Transverse colon (tissue), 4 donors: ENCODE data around the gene SEPTIN8.

Experiments used
- EP300 ChIP-seq: sonication (generic); formaldehyde crosslinking; IDR thresholded peaks from one replicate; pipeline ENCODE4 v1.6.1; 2017; ENCODE audit warnings: antibody characterized with exemption, low read depth
- POLR2A ChIP-seq: fragments of 450-650 bp; IDR thresholded peaks from one replicate; pipeline ENCODE4 v1.6.1; 2016; ENCODE audit warnings: antibody characterized with exemption, mild to moderate bottlenecking, moderate library complexity
- POLR2AphosphoS5 ChIP-seq, 3 donors: sonication (generic); formaldehyde crosslinking; IDR thresholded peaks; one replicate each; pipeline ENCODE4 v1.6.1; 2016; ENCODE audit warnings: antibody characterized with exemption in 3 of 3
- TF ChIP-seq, protein P1 (sequence below), 5 experiments: fragments of 200-600 bp in 3 of 5; fragments of 450-650 bp in 2 of 5; sonication (generic) in 3 of 5; IDR thresholded peaks; 1 replicate in 2 of 5; 2 replicates in 3 of 5; pipeline ENCODE4 v1.5.1; 2016 to 2017; ENCODE audit warnings: antibody characterized with exemption in 5 of 5, inconsistent platforms in 3 of 5, mild to moderate bottlenecking in 2 of 5, moderate library complexity in 1 of 5

DNA sequence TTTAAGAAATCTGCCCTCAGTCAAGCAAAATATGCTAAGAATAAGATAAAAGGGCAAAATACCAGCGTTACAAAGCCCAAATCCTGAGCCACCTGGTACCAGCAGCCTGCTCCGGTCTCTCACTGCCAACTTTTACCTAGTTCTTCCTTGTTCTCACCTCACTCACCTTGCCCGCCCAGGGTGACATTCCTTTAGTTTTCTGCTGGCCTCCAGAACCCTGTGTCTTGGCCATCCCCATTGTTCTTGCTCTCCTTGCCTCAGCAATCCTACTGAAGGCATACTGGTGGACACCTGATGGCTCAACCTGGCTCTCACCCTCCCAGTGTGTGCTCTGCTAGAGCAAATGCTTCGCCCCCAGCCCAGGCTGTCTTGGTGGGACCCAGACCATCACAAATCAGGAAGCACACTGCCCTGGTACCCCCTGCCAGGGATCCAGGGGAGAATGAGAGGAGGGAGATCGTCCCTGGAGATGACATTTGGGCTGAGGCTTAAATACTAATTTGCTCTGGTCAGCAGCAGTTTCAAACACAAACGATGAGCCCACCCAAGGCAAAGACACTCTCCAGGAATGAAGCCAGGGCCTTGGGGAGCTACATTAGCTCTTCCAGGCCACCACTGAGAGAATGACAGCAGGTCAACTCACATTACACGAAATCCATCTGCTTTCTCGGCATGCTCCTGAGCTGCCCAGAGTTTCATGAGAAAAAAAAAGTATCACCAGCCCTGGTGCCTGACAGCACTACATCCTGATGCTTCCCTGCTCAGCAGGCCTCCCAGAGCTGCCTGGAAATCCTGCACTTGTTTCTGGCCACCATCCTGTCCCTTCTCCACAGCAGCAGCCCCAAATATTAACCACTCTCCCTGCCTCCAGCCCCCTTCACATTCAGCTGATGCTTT, 12.2 kb upstream of the SEPTIN8 start:
- TF ChIP-seq, protein P1, sequence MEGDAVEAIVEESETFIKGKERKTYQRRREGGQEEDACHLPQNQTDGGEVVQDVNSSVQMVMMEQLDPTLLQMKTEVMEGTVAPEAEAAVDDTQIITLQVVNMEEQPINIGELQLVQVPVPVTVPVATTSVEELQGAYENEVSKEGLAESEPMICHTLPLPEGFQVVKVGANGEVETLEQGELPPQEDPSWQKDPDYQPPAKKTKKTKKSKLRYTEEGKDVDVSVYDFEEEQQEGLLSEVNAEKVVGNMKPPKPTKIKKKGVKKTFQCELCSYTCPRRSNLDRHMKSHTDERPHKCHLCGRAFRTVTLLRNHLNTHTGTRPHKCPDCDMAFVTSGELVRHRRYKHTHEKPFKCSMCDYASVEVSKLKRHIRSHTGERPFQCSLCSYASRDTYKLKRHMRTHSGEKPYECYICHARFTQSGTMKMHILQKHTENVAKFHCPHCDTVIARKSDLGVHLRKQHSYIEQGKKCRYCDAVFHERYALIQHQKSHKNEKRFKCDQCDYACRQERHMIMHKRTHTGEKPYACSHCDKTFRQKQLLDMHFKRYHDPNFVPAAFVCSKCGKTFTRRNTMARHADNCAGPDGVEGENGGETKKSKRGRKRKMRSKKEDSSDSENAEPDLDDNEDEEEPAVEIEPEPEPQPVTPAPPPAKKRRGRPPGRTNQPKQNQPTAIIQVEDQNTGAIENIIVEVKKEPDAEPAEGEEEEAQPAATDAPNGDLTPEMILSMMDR (IDR thresholded peaks at IDR 0.05) = no peak
- TF ChIP-seq EP300 (no peak), POLR2A (no peak), POLR2AphosphoS5 (IDR thresholded peaks at IDR 0.05) (no peak)
